HFFc6 (cell line): ENCODE measurements around the gene FXYD7. TPM values are rescaled to one million over a fixed set of nuclear protein-coding genes. Genes with fewer than 3 reads are reported as not detected.
A peak's percentile ranks its signal among the peaks of the same experiment; 100 is the strongest.

ENCODE experiments used
- DNase-seq: peaks from one replicate; pipeline ENCODE4 v3.0.0-alpha.2; 2018
- H3K27ac Mint-ChIP-seq: 2 replicates; pipeline ENCODE4 v1.8.0; 2020; ENCODE audit warnings: mild to moderate bottlenecking, mixed read lengths
- H3K27me3 Mint-ChIP-seq: 2 replicates; pipeline ENCODE4 v1.8.0; 2021; ENCODE audit warnings: mild to moderate bottlenecking, moderate library complexity, mixed read lengths; ENCODE audit not compliant: insufficient read depth
- H3K36me3 Mint-ChIP-seq: 2 replicates; pipeline ENCODE4 v1.8.0; 2021; ENCODE audit warnings: low read depth, mixed read lengths
- H3K4me1 Mint-ChIP-seq: 2 replicates; pipeline ENCODE4 v1.8.0; 2020; ENCODE audit warnings: low read depth, mixed read lengths
- H3K4me3 Mint-ChIP-seq: 2 replicates; pipeline ENCODE4 v1.8.0; 2020; ENCODE audit warnings: mild to moderate bottlenecking, moderate library complexity, mixed read lengths
- H3K9me3 Mint-ChIP-seq: 2 replicates; pipeline ENCODE4 v1.8.0; 2020; ENCODE audit warnings: mild to moderate bottlenecking, mixed read lengths
- CTCF ChIP-seq: fragments of 200-600 bp; sonication (generic); IDR thresholded peaks from 2 replicates; pipeline ENCODE4 v1.5.0; 2021; ENCODE audit warnings: antibody characterized with exemption, mild to moderate bottlenecking
- total RNA-seq, 6 experiments: library from RNA; stranded (reverse); fragmentation: NEBNext Ultra II Directional; extraction: Animal tissue kit (Norgen Biotek cat#: 25700); gene quantifications; 2 replicates in 1 of 6; 3 replicates in 5 of 6; pipeline ENCODE4 v1.2.3, GENCODE V29; 2021

The FXYD7 gene
- total RNA-seq, 6 experiments from 2014 or later = 0.32 to 0.87 (median 0.68) TPM; not detected in 3

- Mint-ChIP-seq H3K27me3 (no peaks in the 10 kb centered on the region), H3K4me3 (no peak overlapping the region), H3K36me3 (peaks cover 61% of the 10 kb centered on the region), H3K9me3 (peaks cover 11% of the 10 kb centered on the region), H3K27ac (no peak overlapping the region), H3K4me1 (peaks cover 33% of the 10 kb centered on the region)
- DNase-seq = no peak
- no peak for TF ChIP-seq CTCF
These were observed 14.4 kb downstream of the FXYD7 start for GRCh38 chr19:35157431-35157830.

- peaks cover 33% of the 10 kb centered on the region for H3K9me3 Mint-ChIP-seq
- no peak overlapping the region for H3K4me3 Mint-ChIP-seq
- peaks cover 35% of the 10 kb centered on the region for H3K4me1 Mint-ChIP-seq
- no peaks in the 10 kb centered on the region for H3K27me3 Mint-ChIP-seq
- no peak overlapping the region for H3K27ac Mint-ChIP-seq
- no peak for DNase-seq
- H3K36me3 Mint-ChIP-seq = peaks cover 82% of the 10 kb centered on the region
- no peak for TF ChIP-seq CTCF
These were observed 16.6 kb downstream of the FXYD7 start for GRCh38 chr19:35159606-35160005.

GRCh38 chr19:35160629-35161433, 17.8 kb downstream of the FXYD7 start:
- no peak overlapping the region for H3K27ac Mint-ChIP-seq
- no peak for DNase-seq
- peaks cover 92% of the 10 kb centered on the region for H3K36me3 Mint-ChIP-seq
- no peaks in the 10 kb centered on the region for H3K27me3 Mint-ChIP-seq
- peaks cover 43% of the 10 kb centered on the region for H3K9me3 Mint-ChIP-seq
- H3K4me1 Mint-ChIP-seq = peaks cover 32% of the 10 kb centered on the region
- TF ChIP-seq CTCF = no peak
- no peak overlapping the region for H3K4me3 Mint-ChIP-seq

DNA sequence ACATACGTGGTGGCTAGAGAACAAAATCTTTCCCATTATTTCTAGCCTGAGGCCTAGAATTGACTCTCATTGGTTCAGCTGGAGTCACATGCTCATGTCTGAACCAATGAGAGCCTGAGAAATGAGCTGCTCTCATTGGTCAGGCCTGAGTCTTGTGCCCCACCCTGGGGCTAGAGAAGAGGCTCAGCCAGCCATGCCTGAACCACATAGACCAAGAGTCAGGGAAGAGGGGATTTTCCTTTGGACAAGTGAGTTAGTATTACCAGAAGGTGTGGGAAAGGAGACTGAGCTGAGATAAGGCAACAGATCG, 18.3 kb downstream of the FXYD7 start:
- Mint-ChIP-seq H3K9me3 (peaks cover 49% of the 10 kb centered on the region), H3K27me3 (no peaks in the 10 kb centered on the region), H3K27ac (no peak overlapping the region; the same call in 1 of the 2 replicates), H3K4me3 (no peak overlapping the region), H3K4me1 (peaks cover 27% of the 10 kb centered on the region), H3K36me3 (peaks cover 92% of the 10 kb centered on the region)
- TF ChIP-seq CTCF = no peak
- DNase-seq = no peak

- Mint-ChIP-seq H3K36me3 (peaks cover 94% of the 10 kb centered on the region), H3K9me3 (peaks cover 56% of the 10 kb centered on the region), H3K27ac (peak overlapping the region; percentile 30; the same call in 1 of the 2 replicates), H3K4me3 (no peak overlapping the region), H3K4me1 (peaks cover 36% of the 10 kb centered on the region), H3K27me3 (no peaks in the 10 kb centered on the region)
- no peak for TF ChIP-seq CTCF
- DNase-seq = peak; percentile 75
These were observed 19.6 kb downstream of the FXYD7 start for GRCh38 chr19:35162471-35163326.
